ENCODE results near the gene LTBP4.
"Not testable (repeated sequence)": the region's sequence is repeated elsewhere in the genome, so short reads cannot be mapped to it uniquely, and the experiment has no call there.

LTBP4 gene

DNA sequence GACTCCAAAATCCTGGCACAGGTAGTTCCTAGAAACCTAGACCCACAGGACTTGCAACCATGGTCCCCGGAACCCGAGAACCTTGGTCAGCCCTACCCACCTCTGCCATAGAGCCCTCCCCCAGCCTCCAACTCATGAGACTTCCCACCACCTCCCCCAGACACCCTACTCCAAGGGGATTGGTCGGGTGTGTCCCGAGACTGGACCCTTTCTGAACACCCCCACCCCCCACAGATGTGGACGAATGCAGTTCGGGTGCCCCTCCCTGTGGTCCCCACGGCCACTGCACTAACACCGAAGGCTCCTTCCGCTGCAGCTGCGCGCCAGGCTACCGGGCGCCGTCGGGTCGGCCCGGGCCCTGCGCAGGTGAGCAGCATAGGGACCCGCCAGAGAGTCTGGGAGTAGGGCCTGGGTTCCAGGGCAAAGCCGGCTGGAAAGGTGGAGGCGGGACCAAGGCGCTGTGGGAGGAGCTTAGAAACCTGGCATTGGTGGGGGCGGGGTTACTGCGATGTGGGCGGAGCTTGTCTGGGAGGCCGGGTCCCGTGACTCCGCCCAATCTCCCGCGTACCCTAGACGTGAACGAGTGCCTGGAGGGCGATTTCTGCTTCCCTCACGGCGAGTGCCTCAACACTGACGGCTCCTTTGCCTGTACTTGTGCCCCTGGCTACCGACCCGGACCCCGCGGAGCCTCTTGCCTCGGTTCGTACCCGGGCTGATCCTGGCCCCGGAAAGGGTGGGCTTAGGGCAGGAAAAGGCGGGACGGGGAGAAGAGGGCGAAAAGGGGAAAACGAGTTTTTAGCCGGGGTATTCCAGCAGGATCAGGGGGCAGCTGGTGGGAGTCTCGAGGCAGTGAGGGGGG lies 11.9 kb downstream of the LTBP4 start:
- no peak for DNase-seq (ENCODE audit: low read depth)

GRCh38 chr19:40613690-40614621 lies 12.8 kb downstream of the LTBP4 start:
- peak; percentile 73 for DNase-seq (ENCODE audit: low read depth)

DNA sequence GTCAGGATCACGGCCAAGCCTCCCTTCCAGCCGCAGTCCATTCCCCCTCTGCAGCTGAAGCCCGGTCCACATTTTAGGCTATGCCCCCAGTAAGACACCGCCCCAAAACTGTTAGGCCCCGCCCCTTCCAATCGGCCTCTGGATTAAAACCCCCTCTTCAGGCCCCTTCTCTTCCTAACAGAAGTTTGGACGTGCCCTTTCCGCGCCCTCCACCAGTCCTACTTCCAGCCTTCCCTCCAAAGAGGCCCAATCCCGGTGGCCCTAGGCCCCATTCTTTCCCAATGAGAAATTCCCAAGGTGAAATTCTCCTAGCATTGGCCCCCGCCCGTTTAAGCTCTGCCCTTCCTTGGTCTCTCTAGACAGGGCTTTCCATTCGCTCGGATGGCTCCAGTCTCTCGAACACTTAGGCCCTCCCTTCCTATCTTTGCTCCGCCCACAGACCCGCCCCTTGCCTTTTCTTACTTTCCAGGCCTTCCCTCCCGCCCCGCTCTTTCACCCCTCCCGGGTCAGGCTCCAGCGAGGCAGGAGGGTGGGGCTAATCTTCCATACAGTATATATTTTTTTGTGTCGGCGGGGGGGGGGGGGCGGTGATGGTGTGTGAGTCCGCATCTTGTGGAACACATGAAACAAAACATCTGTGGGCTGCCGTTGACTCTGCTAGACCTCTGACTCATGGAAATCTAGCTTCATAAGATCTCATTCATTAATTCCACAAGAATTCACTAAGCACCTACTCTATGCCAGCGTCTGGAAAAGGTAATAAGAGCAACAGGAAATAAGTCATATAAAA lies 13.6 kb downstream of the LTBP4 start:
- DNase-seq (ENCODE audit: low read depth), result peak; percentile 77

- DNase-seq (ENCODE audit: low read depth), result no peak
Observed at GRCh38 chr19:40616178-40616577, 15.0 kb downstream of the LTBP4 start.

GRCh38 chr19:40616941-40617340 lies 15.8 kb downstream of the LTBP4 start:
- DNase-seq (ENCODE audit: low read depth), result no peak

GRCh38 chr19:40617961-40618360 lies 16.8 kb downstream of the LTBP4 start:
- DNase-seq (ENCODE audit: low read depth), result no peak

GRCh38 chr19:40619333-40620160 lies 18.4 kb downstream of the LTBP4 start:
- DNase-seq (ENCODE audit: low read depth), result no peak

GRCh38 chr19:40620161-40620485 lies 19.0 kb downstream of the LTBP4 start:
- no peak for DNase-seq (ENCODE audit: low read depth)

DNA sequence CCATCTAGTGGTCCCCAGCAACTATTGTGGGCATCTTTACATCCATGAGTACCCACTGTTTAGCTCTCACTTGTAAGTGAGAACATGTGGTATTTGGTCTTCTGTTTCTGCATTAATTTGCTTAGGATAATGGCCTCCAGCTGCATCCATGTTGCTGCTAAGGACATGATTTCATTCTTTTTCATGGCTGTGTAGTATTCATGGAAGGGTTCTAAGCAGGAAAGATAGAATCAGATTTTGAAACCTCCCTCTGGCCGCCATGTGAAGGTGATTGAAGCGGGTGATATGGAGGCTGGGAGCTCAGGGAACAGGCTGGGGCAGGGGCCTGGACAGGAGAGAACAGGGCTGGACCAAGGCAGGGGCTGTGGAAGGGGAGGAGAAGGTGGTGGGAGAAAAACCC lies 20.1 kb downstream of the LTBP4 start:
- no peak for DNase-seq (ENCODE audit: low read depth)

DNA sequence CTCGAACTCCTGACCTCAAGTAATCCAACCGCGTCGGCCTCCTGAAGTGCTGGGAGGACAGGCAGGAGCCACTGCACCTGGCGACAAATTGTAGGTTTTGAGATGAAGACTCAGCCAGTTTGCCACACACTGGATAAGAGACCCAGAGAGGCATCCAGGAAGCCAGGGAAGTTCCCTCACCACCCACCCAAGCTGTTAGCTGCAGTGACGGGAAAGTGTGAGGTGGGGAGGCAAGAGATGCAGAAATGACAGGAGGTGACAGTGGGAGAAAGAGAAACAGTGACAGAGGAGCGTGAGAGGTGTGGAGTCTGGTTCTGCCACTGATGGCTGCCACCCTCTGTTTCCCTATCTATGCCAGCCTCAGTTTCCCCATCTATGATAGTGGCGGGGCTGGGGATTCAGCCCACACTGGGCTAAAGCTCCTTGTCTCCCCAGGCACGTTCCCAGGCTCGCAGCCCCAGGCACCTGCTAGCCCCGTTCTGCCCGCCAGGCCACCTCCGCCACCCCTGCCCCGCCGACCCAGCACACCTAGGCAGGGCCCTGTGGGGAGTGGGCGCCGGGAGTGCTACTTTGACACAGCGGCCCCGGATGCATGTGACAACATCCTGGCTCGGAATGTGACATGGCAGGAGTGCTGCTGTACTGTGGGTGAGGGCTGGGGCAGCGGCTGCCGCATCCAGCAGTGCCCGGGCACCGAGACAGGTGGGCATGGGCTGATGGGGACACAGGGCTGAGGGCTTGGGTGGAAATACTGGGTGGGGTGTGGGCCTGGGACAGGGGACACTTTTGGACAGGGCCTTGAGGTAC lies 21.0 kb downstream of the LTBP4 start:
- no peak for DNase-seq (ENCODE audit: low read depth)

DNA sequence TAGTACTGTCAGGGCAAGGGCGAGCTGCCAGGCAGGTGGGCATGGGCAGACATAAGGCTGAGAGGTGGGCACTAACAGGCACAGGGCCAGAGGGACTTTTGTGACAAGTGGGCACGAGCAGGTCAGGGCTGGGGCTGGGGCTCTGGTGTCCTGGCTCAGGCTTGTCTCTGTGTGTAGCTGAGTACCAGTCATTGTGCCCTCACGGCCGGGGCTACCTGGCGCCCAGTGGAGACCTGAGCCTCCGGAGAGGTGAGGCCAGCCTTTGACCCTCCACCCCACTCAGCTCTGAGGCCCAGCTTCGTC lies 21.6 kb downstream of the LTBP4 start:
- DNase-seq (ENCODE audit: low read depth), result no peak

- DNase-seq (ENCODE audit: low read depth), result no peak
Observed at GRCh38 chr19:40623403-40624251, 22.5 kb downstream of the LTBP4 start.

DNA sequence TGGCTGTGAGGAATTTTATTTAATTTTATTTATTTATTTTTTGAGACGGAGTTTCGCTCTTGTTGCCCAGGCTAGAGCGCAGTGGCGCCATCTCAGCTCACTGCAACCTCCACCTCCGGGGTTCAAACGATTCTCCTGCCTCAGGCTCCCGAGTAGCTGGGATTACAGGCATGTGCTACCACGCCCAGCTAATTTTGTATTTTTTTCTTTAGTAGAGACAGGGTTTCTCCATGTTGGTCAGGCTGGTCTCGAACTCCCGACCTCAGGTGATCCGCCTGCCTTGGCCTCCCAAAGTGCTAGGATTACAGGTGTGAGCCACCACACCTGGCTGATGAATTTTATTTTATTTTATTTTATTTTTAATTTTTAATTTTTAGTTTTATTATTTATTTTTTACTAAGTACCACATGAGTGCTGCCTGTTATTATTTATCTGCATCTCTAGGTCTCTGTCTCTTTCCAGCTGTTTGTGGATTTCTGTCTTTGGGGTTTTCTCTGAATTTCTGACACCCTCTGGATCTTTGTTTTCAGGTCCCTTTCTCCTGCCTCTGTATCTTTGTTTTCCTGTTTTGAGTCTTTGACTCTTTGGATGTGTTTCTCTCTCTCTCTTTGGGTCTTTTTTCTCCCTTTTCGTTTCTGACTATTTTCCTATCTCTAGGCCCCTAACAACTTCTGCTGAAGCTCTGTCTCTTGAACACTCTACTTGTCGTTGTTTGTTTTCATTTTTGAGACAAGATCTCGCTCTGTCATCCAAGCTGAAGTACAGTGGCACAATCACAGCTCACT lies 23.4 kb downstream of the LTBP4 start:
- not testable (repeated sequence) for DNase-seq (ENCODE audit: low read depth)

GRCh38 chr19:40625406-40626120 lies 24.4 kb downstream of the LTBP4 start:
- no peak for DNase-seq (ENCODE audit: low read depth)

DNA sequence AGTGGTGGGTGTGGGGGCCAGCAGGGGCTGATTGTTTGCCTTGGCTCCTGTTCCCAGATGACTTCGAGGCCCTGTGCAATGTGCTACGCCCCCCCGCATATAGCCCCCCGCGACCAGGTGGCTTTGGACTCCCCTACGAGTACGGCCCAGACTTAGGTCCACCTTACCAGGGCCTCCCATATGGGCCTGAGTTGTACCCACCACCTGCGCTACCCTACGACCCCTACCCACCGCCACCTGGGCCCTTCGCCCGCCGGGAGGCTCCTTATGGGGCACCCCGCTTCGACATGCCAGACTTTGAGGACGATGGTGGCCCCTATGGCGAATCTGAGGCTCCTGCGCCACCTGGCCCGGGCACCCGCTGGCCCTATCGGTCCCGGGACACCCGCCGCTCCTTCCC lies 25.7 kb downstream of the LTBP4 start:
- DNase-seq (ENCODE audit: low read depth), result no peak

DNA sequence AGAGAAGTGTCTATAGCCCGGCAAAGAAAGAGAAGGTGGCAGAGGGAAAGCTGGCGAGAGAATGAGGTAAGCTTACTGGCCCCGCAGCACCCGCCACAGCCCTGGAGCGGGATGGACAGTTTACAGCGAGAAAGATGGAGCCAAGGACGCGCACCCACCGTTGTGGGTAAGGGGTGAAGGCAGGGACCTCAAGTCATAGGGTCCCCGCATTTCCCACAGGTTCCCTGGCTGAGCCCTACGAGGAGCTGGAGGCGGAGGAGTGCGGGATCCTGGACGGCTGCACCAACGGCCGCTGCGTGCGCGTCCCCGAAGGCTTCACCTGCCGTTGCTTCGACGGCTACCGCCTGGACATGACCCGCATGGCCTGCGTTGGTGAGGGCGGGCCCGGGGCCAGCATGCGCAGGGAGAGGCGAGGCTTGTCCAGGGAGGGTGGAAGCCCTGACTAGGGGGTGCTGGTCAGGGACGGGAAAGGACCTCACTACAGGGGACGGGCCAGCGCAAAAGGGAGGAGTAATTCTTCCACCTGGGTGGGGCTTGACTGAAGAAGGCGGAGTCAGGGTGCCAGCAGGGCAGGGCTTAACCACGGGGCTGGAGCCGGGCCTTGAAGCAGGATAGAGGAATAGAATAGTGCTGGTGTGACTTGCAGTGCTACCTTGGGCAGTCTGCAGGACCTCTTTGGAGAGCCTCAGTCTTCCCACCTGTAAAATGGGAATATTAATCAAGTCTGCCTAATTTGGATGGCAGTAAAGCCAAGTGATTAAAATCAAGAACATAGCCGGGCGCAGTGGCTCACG lies 26.5 kb downstream of the LTBP4 start:
- no peak for DNase-seq (ENCODE audit: low read depth)

DNA sequence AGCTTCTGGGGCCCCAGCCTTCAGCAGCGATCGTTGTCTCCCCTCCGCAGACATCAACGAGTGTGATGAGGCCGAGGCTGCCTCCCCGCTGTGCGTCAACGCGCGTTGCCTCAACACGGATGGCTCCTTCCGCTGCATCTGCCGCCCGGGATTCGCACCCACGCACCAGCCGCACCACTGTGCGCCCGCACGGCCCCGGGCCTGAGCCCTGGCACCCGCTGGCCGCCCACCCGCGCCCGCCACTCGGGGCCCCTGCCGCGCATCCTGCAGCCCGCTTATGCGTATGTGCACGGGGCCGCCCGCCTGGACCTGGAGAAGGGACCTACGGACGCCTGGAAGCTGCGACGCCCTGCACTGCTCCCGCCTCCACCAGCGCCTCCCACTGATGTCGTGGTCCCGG lies 28.2 kb downstream of the LTBP4 start:
- no peak for DNase-seq (ENCODE audit: low read depth)
